ENCODE results near the gene PARL.

DNA sequence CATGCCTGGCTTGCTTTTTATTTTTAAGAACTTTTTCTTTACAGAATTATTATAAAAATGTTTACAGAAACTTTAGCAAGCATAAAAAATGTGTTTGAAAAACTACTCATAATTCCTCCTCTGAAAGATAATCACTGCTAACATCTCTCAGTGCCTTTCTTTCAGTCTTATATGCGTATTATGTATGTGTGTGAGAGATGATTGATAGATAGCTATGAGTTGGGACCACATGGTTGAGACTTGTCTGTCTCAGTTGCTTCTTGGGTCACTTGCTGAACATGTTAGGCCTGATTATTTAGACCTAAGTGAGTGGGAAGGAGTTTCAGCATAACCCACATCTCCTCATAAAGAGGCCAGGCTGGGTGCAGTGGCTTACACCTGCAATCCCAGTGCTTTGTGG is 70.4 kb downstream of the PARL start:
- TF ChIP-seq, protein P1, sequence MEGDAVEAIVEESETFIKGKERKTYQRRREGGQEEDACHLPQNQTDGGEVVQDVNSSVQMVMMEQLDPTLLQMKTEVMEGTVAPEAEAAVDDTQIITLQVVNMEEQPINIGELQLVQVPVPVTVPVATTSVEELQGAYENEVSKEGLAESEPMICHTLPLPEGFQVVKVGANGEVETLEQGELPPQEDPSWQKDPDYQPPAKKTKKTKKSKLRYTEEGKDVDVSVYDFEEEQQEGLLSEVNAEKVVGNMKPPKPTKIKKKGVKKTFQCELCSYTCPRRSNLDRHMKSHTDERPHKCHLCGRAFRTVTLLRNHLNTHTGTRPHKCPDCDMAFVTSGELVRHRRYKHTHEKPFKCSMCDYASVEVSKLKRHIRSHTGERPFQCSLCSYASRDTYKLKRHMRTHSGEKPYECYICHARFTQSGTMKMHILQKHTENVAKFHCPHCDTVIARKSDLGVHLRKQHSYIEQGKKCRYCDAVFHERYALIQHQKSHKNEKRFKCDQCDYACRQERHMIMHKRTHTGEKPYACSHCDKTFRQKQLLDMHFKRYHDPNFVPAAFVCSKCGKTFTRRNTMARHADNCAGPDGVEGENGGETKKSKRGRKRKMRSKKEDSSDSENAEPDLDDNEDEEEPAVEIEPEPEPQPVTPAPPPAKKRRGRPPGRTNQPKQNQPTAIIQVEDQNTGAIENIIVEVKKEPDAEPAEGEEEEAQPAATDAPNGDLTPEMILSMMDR (IDR thresholded peaks at IDR 0.05; ENCODE audit: low read length), result no peak
- TF ChIP-seq EZH2 (optimal IDR thresholded peaks at IDR 0.05; ENCODE audit: low read depth, low read length) (no peak), EZH2phosphoT487 (IDR thresholded peaks at IDR 0.05; ENCODE audit: low read length) (no peak)

All from MM.1S (cell line).